ENCODE measurements around the gene C10orf53. TPM values are rescaled to one million over a fixed set of nuclear protein-coding genes. Genes with fewer than 3 reads are reported as not detected.
"Not testable (repeated sequence)": the region's sequence is repeated elsewhere in the genome, so short reads cannot be mapped to it uniquely, and the experiment has no call there.

Gene C10orf53
- polyA plus RNA-seq, 3 donors, result not detected

DNA sequence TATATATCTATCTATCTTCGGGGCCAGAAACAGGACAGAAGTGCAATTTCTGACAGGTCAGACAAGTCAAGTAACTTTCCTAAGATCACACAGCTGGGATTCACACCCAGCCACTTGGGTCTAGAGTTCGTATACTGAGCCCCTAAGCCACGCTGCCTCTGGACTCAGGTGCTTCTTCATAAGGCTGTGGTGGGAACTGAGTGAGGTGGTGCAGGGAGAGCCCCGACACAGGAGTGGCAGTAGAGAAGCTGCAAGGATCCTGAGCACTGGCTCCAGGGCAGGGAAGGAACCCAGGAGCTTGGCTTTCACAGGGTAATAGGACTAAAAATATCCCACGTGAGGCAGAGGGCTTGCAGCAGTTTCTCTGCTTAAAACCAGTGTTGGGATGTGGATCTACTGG is 33.8 kb downstream of the C10orf53 start:
- 96% methylated on average over 3 of the region's 5 CpGs for WGBS (ENCODE audit: insufficient coverage)
- no peak for DNase-seq
- H3K4me3 ChIP-seq (replicated peaks in 1 of 3; ENCODE audit: low read depth in 2 of 3, low read length in 3 of 3), result no peak overlapping the region
- no peaks in the 10 kb centered on the region for H3K79me2 ChIP-seq (ENCODE audit: insufficient read depth, low read length)
- TF ChIP-seq, protein P1, sequence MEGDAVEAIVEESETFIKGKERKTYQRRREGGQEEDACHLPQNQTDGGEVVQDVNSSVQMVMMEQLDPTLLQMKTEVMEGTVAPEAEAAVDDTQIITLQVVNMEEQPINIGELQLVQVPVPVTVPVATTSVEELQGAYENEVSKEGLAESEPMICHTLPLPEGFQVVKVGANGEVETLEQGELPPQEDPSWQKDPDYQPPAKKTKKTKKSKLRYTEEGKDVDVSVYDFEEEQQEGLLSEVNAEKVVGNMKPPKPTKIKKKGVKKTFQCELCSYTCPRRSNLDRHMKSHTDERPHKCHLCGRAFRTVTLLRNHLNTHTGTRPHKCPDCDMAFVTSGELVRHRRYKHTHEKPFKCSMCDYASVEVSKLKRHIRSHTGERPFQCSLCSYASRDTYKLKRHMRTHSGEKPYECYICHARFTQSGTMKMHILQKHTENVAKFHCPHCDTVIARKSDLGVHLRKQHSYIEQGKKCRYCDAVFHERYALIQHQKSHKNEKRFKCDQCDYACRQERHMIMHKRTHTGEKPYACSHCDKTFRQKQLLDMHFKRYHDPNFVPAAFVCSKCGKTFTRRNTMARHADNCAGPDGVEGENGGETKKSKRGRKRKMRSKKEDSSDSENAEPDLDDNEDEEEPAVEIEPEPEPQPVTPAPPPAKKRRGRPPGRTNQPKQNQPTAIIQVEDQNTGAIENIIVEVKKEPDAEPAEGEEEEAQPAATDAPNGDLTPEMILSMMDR (IDR thresholded peaks at IDR 0.05), result no peak
- intact Hi-C loops (cut with micrococcal nuclease), result no loop called here
- Mint-ChIP-seq H3K27ac (no peak overlapping the region), H3K4me1 (no peaks in the 10 kb centered on the region), H3K9me3 (peaks cover 4 to 22% (median 13%) of the 10 kb centered on the region in 7 donors), H3K36me3 (no peaks in the 10 kb centered on the region), H3K27me3 (ENCODE audit: low read depth in 3 of 3) (peaks cover 3 to 9% (median 5%) of the 10 kb centered on the region in 3 donors), H3K4me3 (no peak overlapping the region)
- no peaks in the 10 kb centered on the region for H4K20me1 ChIP-seq (ENCODE audit: insufficient read depth, low read length)
- H3K27me3 ChIP-seq (ENCODE audit: control insufficient read depth in 2 of 2, insufficient read depth in 2 of 2, low read length in 2 of 2), result no peaks in the 10 kb centered on the region
- H3K36me3 ChIP-seq (replicated peaks in 1 of 2; ENCODE audit: control insufficient read depth in 1 of 2, insufficient read depth in 2 of 2, low read length in 2 of 2), result no peaks in the 10 kb centered on the region
- no peaks in the 10 kb centered on the region for H3K4me1 ChIP-seq (ENCODE audit: control insufficient read depth in 1 of 2, insufficient read depth in 2 of 2, low read length in 2 of 2)
- no peak overlapping the region for H3K27ac ChIP-seq (ENCODE audit: low read depth in 1 of 2, low read length in 2 of 2)
- peaks cover 0 to 7% of the 10 kb centered on the region in 2 donors for H3K9me3 ChIP-seq (replicated peaks in 1 of 2; ENCODE audit: control insufficient read depth in 1 of 2, insufficient read depth in 1 of 2, low read length in 2 of 2)
- H3K9ac ChIP-seq (ENCODE audit: insufficient read depth, low read length, poor library complexity, severe bottlenecking), result no peak overlapping the region
- H2AFZ ChIP-seq (ENCODE audit: insufficient read depth, low read depth, low read length, poor library complexity, severe bottlenecking), result no peak overlapping the region
- no peak overlapping the region for H3K4me2 ChIP-seq (replicated peaks; ENCODE audit: extremely low read depth, low read length, poor library complexity, severe bottlenecking)

DNA sequence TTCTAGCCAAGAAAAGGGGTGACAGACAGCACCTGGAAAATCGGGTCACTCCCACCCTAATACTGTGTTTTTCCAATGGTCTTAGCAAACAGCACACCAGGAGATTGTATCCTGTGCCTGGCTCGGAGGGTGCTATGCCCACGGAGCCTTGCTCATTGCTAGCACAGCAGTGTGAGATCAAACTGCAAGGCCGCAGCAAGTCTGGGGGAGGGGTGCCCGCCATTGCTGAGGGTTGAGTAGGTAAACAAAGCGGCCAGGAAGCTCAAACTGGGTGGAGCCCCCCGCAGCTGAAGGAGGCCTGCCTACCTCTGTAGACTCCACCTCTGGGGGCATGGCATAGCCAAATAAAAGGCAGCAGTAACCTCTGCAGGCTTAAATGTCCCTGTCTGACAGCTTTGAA is 35.7 kb downstream of the C10orf53 start:
- peaks cover 4 to 22% (median 13%) of the 10 kb centered on the region in 7 donors for H3K9me3 Mint-ChIP-seq
- H3K36me3 Mint-ChIP-seq; H3K27ac ChIP-seq (ENCODE audit: low read depth in 1 of 2, low read length in 2 of 2); H2AFZ ChIP-seq (ENCODE audit: insufficient read depth, low read depth, low read length, poor library complexity, severe bottlenecking); H3K4me2 ChIP-seq (replicated peaks; ENCODE audit: extremely low read depth, low read length, poor library complexity, severe bottlenecking); H3K27ac Mint-ChIP-seq; H4K20me1 ChIP-seq (ENCODE audit: insufficient read depth, low read length); intact Hi-C loops (cut with micrococcal nuclease); H3K36me3 ChIP-seq (replicated peaks in 1 of 2; ENCODE audit: control insufficient read depth in 1 of 2, insufficient read depth in 2 of 2, low read length in 2 of 2); H3K27me3 Mint-ChIP-seq (ENCODE audit: low read depth in 3 of 3); DNase-seq; H3K9ac ChIP-seq (ENCODE audit: insufficient read depth, low read length, poor library complexity, severe bottlenecking); H3K79me2 ChIP-seq (ENCODE audit: insufficient read depth, low read length); H3K4me3 Mint-ChIP-seq; H3K4me1 ChIP-seq (ENCODE audit: control insufficient read depth in 1 of 2, insufficient read depth in 2 of 2, low read length in 2 of 2); H3K4me1 Mint-ChIP-seq; H3K27me3 ChIP-seq (ENCODE audit: control insufficient read depth in 2 of 2, insufficient read depth in 2 of 2, low read length in 2 of 2); H3K4me3 ChIP-seq (replicated peaks in 1 of 3; ENCODE audit: low read depth in 2 of 3, low read length in 3 of 3); H3K9me3 ChIP-seq (replicated peaks in 1 of 2; ENCODE audit: control insufficient read depth in 1 of 2, insufficient read depth in 1 of 2, low read length in 2 of 2): not testable (repeated sequence)
- WGBS (ENCODE audit: insufficient coverage), result 98% methylated on average over 5 of the region's 7 CpGs
